WTC11 (cell line): ENCODE results near the gene ZC2HC1B. TPM values are rescaled to one million over a fixed set of nuclear protein-coding genes. Genes with fewer than 3 reads are reported as not detected.

Experiments
- ATAC-seq: fragments of 200-7000 bp; cut with Tn5 transposase; 2 replicates; pipeline ENCODE4 v1.10.0; 2021; ENCODE audit warnings: mild to moderate bottlenecking, moderate library complexity
- CTCF ChIA-PET: fragments of 300-600 bp; sonication (Branson Sonifier 250); formaldehyde crosslinking; loops from one replicate; lab custom pipeline; 2021; ENCODE audit warnings: antibody characterized with exemption; lab: Charles Lee
- POLR2A ChIA-PET: fragments of 350-600 bp; sonication (Branson Sonifier 250); formaldehyde crosslinking; loops from one replicate; lab custom pipeline; 2021; ENCODE audit warnings: antibody characterized with exemption; lab: Charles Lee
- DNase-seq: peaks from one replicate; pipeline ENCODE4 v3.0.0; 2021; ENCODE audit warnings: low spot score
- H3K27ac Mint-ChIP-seq: 2 replicates; pipeline ENCODE4 v1.8.0; 2021; ENCODE audit warnings: mixed read lengths
- H3K27me3 Mint-ChIP-seq: 2 replicates; pipeline ENCODE4 v1.8.0; 2021; ENCODE audit warnings: low read depth, mild to moderate bottlenecking, moderate library complexity, mixed read lengths
- H3K36me3 Mint-ChIP-seq: 2 replicates; pipeline ENCODE4 v1.8.0; 2021; ENCODE audit warnings: mixed read lengths
- H3K4me1 Mint-ChIP-seq: 2 replicates; pipeline ENCODE4 v1.8.0; 2022; ENCODE audit warnings: mixed read lengths
- H3K4me3 Mint-ChIP-seq: 2 replicates; pipeline ENCODE4 v1.8.0; 2021; ENCODE audit warnings: mild to moderate bottlenecking, moderate library complexity, mixed read lengths
- H3K9me3 Mint-ChIP-seq: 2 replicates; pipeline ENCODE4 v1.8.0; 2021; ENCODE audit warnings: mixed read lengths
- ARID4B ChIP-seq: sonication (generic); formaldehyde crosslinking; IDR thresholded peaks from 2 replicates; pipeline ENCODE4 v1.8.0; 2023; ENCODE audit warnings: missing genetic modification reagents, mild to moderate bottlenecking, borderline replicate concordance
- FOXJ3 ChIP-seq: sonication (generic); formaldehyde crosslinking; IDR thresholded peaks from 2 replicates; pipeline ENCODE4 v1.9.0; 2021; ENCODE audit warnings: missing genetic modification reagents, mild to moderate bottlenecking, borderline replicate concordance
- FOXP1 ChIP-seq: sonication (generic); formaldehyde crosslinking; IDR thresholded peaks from 2 replicates; pipeline ENCODE4 v1.8.0; 2022; ENCODE audit warnings: missing genetic modification reagents, mild to moderate bottlenecking, moderate library complexity, borderline replicate concordance
- GABPB1 ChIP-seq: sonication (generic); formaldehyde crosslinking; IDR thresholded peaks from 2 replicates; pipeline ENCODE4 v1.8.1; 2023; ENCODE audit warnings: mild to moderate bottlenecking, missing genetic modification reagents
- GTF2I ChIP-seq: fragments of 250-450 bp; sonication (Bioruptor Pico); conservative IDR thresholded peaks from 2 replicates; pipeline ENCODE4 v1.4.0; 2021; ENCODE audit warnings: mild to moderate bottlenecking
- JUN ChIP-seq: sonication (generic); formaldehyde crosslinking; IDR thresholded peaks from 2 replicates; pipeline ENCODE4 v1.8.0; 2023; ENCODE audit warnings: mild to moderate bottlenecking, missing genetic modification reagents
- KAT7 ChIP-seq: sonication (generic); formaldehyde crosslinking; IDR thresholded peaks from 2 replicates; pipeline ENCODE4 v1.8.1; 2023; ENCODE audit warnings: missing genetic modification reagents, mild to moderate bottlenecking, borderline replicate concordance
- TEAD1 ChIP-seq: sonication (generic); formaldehyde crosslinking; IDR thresholded peaks from 2 replicates; pipeline ENCODE4 v1.8.0; 2022; ENCODE audit warnings: mild to moderate bottlenecking, missing genetic modification reagents
- USF2 ChIP-seq: sonication (generic); formaldehyde crosslinking; IDR thresholded peaks from 2 replicates; pipeline ENCODE4 v1.8.1; 2023; ENCODE audit warnings: mild to moderate bottlenecking, missing genetic modification reagents, moderate library complexity
- ZNF263 ChIP-seq: sonication (generic); formaldehyde crosslinking; IDR thresholded peaks from 2 replicates; pipeline ENCODE4 v1.8.1; 2022; ENCODE audit warnings: low read depth, mild to moderate bottlenecking, moderate library complexity, missing genetic modification reagents
- total RNA-seq: library from RNA; stranded (reverse); gene quantifications from 3 replicates; pipeline ENCODE4 v1.2.3, GENCODE V29; 2021
- TF ChIP-seq, protein P1 (sequence below): sonication (generic); formaldehyde crosslinking; IDR thresholded peaks from 2 replicates; pipeline ENCODE4 v1.8.1; 2023; ENCODE audit warnings: mild to moderate bottlenecking, missing genetic modification reagents, moderate library complexity
- TF ChIP-seq, protein P2 (sequence below): sonication (generic); formaldehyde crosslinking; IDR thresholded peaks from 2 replicates; pipeline ENCODE4 v1.8.1; 2022; ENCODE audit warnings: low read depth, missing genetic modification reagents, borderline replicate concordance
- TF ChIP-seq, protein P3 (sequence below): sonication (generic); formaldehyde crosslinking; IDR thresholded peaks from 2 replicates; pipeline ENCODE4 v1.8.0; 2022; ENCODE audit warnings: mild to moderate bottlenecking, missing genetic modification reagents
- TF ChIP-seq, protein P4 (sequence below): sonication (generic); formaldehyde crosslinking; IDR thresholded peaks from 2 replicates; pipeline ENCODE4 v1.8.0; 2022; ENCODE audit warnings: mild to moderate bottlenecking, missing genetic modification reagents
- TF ChIP-seq, protein P5 (sequence below): fragments of 250-450 bp; sonication (Bioruptor Pico); IDR thresholded peaks from 2 replicates; pipeline ENCODE4 v1.9.0; 2021; ENCODE audit warnings: mild to moderate bottlenecking

Gene ZC2HC1B
- total RNA-seq, 1 experiment from 2014 or later, result not detected

DNA sequence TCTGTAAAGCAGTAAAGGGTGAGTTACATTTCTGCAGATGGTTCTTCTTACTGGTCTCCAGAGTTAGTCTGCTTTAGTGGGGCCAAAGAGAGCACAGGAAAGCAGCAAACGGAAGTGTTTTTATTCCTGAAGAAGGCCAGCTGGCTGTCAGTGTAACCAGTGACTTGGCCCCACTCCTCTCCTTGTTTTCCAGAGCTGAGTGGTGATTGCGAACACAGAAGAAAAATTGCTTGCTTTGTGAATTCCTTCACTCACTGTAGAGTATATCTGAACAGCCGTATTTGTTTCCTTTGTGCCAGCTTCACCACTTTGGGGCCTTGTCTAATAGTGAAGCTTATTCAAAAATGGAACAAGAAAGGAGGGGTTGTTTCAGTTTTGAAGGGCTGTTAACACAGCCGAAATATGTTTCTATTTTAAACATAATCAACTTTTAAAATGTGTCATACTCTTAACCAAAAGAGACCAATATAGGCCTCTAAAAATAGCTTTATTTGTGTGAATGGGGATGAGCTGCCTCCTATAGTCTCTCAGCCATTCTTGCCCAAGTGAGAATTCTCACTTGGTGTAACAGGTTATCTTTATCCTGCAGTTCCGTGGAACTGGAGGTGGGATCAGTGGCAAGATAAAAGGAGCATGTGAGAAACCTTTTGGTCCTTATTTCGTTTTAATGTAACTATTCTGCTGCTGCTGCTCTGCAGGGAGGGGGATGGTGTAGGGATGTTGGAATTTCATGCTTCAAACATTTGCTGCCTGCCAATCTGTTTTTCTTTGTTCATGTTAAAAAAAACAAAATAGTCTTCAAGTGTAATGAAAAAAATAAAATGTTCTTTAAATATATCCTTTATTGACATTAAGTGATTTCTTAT, 37.8 kb downstream of the ZC2HC1B start:
- TF ChIP-seq ARID4B (CRISPR knock-in tag), result no peak
- no peak for TF ChIP-seq GABPB1
- TF ChIP-seq ZNF263 (CRISPR knock-in tag), result no peak
- TF ChIP-seq FOXJ3 (CRISPR knock-in tag), result no peak
- no peak for TF ChIP-seq GTF2I (CRISPR knock-in tag)
- H3K9me3 Mint-ChIP-seq, result no peaks in the 10 kb centered on the region
- POLR2A ChIA-PET, result no interaction called here
- H3K27me3 Mint-ChIP-seq, result no peaks in the 10 kb centered on the region
- no peak overlapping the region for H3K4me3 Mint-ChIP-seq
- H3K36me3 Mint-ChIP-seq, result no peaks in the 10 kb centered on the region
- no peak overlapping the region for H3K27ac Mint-ChIP-seq
- CTCF ChIA-PET, result interaction anchor here (0.9 to 1.0 kb wide), 2 partner anchors 38 to 40 kb away, joined by 3 to 4 read pairs; no protein-coding TSS in a partner anchor
- ATAC-seq, result no peak
- no peaks in the 10 kb centered on the region for H3K4me1 Mint-ChIP-seq
- no peak for DNase-seq

DNA sequence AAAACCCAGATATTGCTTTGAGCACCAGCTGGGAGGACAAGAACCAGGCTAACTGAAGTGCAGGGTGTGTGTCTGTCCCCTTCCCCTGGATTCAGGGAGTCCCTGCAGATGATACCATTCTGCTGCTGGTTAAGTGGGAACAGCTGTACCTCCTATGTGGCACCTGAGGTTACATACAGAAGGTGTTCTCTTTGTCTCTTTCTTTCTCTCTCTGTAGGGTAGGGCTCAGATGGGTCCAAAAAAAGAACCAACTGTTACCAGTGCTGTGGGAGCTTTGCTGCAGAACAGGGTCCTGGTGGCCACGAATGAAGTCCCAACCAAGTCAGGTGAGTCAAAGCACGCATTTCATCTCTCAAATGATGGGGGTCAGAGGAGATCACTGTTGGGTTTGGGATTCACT, 38.6 kb downstream of the ZC2HC1B start:
- TF ChIP-seq USF2 (no peak), KAT7 (no peak), JUN (CRISPR knock-in tag) (no peak), TEAD1 (no peak), FOXP1 (CRISPR knock-in tag) (no peak)
- TF ChIP-seq, protein P1, sequence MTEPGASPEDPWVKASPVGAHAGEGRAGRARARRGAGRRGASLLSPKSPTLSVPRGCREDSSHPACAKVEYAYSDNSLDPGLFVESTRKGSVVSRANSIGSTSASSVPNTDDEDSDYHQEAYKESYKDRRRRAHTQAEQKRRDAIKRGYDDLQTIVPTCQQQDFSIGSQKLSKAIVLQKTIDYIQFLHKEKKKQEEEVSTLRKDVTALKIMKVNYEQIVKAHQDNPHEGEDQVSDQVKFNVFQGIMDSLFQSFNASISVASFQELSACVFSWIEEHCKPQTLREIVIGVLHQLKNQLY (CRISPR knock-in tag), result no peak
- TF ChIP-seq, protein P2, sequence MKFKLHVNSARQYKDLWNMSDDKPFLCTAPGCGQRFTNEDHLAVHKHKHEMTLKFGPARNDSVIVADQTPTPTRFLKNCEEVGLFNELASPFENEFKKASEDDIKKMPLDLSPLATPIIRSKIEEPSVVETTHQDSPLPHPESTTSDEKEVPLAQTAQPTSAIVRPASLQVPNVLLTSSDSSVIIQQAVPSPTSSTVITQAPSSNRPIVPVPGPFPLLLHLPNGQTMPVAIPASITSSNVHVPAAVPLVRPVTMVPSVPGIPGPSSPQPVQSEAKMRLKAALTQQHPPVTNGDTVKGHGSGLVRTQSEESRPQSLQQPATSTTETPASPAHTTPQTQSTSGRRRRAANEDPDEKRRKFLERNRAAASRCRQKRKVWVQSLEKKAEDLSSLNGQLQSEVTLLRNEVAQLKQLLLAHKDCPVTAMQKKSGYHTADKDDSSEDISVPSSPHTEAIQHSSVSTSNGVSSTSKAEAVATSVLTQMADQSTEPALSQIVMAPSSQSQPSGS (CRISPR knock-in tag), result no peak
- TF ChIP-seq, protein P3, sequence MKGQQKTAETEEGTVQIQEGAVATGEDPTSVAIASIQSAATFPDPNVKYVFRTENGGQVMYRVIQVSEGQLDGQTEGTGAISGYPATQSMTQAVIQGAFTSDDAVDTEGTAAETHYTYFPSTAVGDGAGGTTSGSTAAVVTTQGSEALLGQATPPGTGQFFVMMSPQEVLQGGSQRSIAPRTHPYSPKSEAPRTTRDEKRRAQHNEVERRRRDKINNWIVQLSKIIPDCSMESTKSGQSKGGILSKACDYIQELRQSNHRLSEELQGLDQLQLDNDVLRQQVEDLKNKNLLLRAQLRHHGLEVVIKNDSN (CRISPR knock-in tag), result no peak
- TF ChIP-seq, protein P4, sequence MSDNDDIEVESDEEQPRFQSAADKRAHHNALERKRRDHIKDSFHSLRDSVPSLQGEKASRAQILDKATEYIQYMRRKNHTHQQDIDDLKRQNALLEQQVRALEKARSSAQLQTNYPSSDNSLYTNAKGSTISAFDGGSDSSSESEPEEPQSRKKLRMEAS (CRISPR knock-in tag), result no peak
- TF ChIP-seq, protein P5, sequence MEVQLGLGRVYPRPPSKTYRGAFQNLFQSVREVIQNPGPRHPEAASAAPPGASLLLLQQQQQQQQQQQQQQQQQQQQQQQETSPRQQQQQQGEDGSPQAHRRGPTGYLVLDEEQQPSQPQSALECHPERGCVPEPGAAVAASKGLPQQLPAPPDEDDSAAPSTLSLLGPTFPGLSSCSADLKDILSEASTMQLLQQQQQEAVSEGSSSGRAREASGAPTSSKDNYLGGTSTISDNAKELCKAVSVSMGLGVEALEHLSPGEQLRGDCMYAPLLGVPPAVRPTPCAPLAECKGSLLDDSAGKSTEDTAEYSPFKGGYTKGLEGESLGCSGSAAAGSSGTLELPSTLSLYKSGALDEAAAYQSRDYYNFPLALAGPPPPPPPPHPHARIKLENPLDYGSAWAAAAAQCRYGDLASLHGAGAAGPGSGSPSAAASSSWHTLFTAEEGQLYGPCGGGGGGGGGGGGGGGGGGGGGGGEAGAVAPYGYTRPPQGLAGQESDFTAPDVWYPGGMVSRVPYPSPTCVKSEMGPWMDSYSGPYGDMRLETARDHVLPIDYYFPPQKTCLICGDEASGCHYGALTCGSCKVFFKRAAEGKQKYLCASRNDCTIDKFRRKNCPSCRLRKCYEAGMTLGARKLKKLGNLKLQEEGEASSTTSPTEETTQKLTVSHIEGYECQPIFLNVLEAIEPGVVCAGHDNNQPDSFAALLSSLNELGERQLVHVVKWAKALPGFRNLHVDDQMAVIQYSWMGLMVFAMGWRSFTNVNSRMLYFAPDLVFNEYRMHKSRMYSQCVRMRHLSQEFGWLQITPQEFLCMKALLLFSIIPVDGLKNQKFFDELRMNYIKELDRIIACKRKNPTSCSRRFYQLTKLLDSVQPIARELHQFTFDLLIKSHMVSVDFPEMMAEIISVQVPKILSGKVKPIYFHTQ (CRISPR knock-in tag), result no peak
- H3K4me1 Mint-ChIP-seq, result no peaks in the 10 kb centered on the region
- ATAC-seq, result no peak
- H3K36me3 Mint-ChIP-seq, result no peaks in the 10 kb centered on the region
- H3K4me3 Mint-ChIP-seq, result no peak overlapping the region
- DNase-seq, result no peak
- no peaks in the 10 kb centered on the region for H3K27me3 Mint-ChIP-seq
- CTCF ChIA-PET, result interaction anchor here (1.0 kb wide), 1 partner anchor 37 kb away, joined by 3 read pairs; no protein-coding TSS in a partner anchor
- POLR2A ChIA-PET, result no interaction called here
- H3K27ac Mint-ChIP-seq, result no peak overlapping the region
- H3K9me3 Mint-ChIP-seq, result peaks cover under 1% of the 10 kb centered on the region; the same call in 1 of the 2 replicates
